GM21723 (cell line): ENCODE data around the gene PCSK1N.
"Not testable (repeated sequence)": the region's sequence is repeated elsewhere in the genome, so short reads cannot be mapped to it uniquely, and the experiment has no call there.

Experiments used
- ATAC-seq: cut with Tn5 transposase; IDR thresholded peaks from one replicate; pipeline ENCODE4 v1.9.1; 2021; ENCODE audit warnings: mild to moderate bottlenecking, moderate library complexity; ENCODE audit not compliant: unreplicated experiment

The PCSK1N gene

GRCh38 chrX:48835524-48836329 lies at the start of gene PCSK1N:
PCSK1N (minus strand) TSS chrX:48835610; CDS start chrX:48835532, 78 bp downstream.
- ATAC-seq: no peak

- ATAC-seq: no peak
Observed at GRCh38 chrX:48883729-48884128, 48.3 kb upstream of the PCSK1N start.

GRCh38 chrX:48876944-48877343 lies 41.5 kb upstream of the PCSK1N start:
- not testable (repeated sequence) for ATAC-seq

GRCh38 chrX:48872017-48872416 lies 36.6 kb upstream of the PCSK1N start:
- ATAC-seq: not testable (repeated sequence)

- no peak for ATAC-seq
Observed at GRCh38 chrX:48864210-48864609, 28.8 kb upstream of the PCSK1N start.

- ATAC-seq: no peak
Observed at GRCh38 chrX:48854898-48855297, 19.5 kb upstream of the PCSK1N start.

- not testable (repeated sequence) for ATAC-seq
Observed at GRCh38 chrX:48854121-48854804, 18.9 kb upstream of the PCSK1N start.

- ATAC-seq: not testable (repeated sequence)
Observed at GRCh38 chrX:48853494-48853893, 18.1 kb upstream of the PCSK1N start.

- no peak for ATAC-seq
Observed at GRCh38 chrX:48852857-48853256, 17.4 kb upstream of the PCSK1N start.

- no peak for ATAC-seq
Observed at GRCh38 chrX:48848847-48849246, 13.4 kb upstream of the PCSK1N start.

- no peak for ATAC-seq
Observed at GRCh38 chrX:48839686-48840085, 4.3 kb upstream of the PCSK1N start.

- no peak for ATAC-seq
Observed at GRCh38 chrX:48834383-48834709, 1.1 kb downstream of the PCSK1N start.

- no peak for ATAC-seq
Observed at GRCh38 chrX:48833542-48834138, 1.8 kb downstream of the PCSK1N start.

- ATAC-seq: no peak
Observed at GRCh38 chrX:48831909-48832291, 3.5 kb downstream of the PCSK1N start.

GRCh38 chrX:48831136-48831908 lies 4.1 kb downstream of the PCSK1N start:
- ATAC-seq: no peak

GRCh38 chrX:48829016-48829735 lies 6.2 kb downstream of the PCSK1N start:
- no peak for ATAC-seq

GRCh38 chrX:48827654-48827968 lies 7.8 kb downstream of the PCSK1N start:
- no peak for ATAC-seq

- no peak for ATAC-seq
Observed at GRCh38 chrX:48826876-48827653, 8.3 kb downstream of the PCSK1N start.

GRCh38 chrX:48826135-48826875 lies 9.1 kb downstream of the PCSK1N start, which contains the start of gene ERAS:
ERAS (plus strand) TSS chrX:48826513; CDS start chrX:48829124, 2,611 bp downstream.
- no peak for ATAC-seq
